Natural killer cell treated with Interleukin-12 subunit alpha and Interleukin-12 subunit beta and Interleukin-15 and Interleukin-18, amount 100 ng/mL, for 72 hours (primary cell): ENCODE results near the gene KRT73. TPM values are rescaled to one million over a fixed set of nuclear protein-coding genes. Genes with fewer than 3 reads are reported as not detected.
"Not testable (repeated sequence)": the region's sequence is repeated elsewhere in the genome, so short reads cannot be mapped to it uniquely, and the experiment has no call there.

Experiments used
- ATAC-seq, 2 donors: fragments of 150-1000 bp; cut with Tn5 transposase in 1 of 2; sonication (Bioruptor Pico), chemical (Tn5 transposase) in 1 of 2; 2 replicates each; pipeline ENCODE4 v1.10.0; 2021
- DNase-seq: peaks from one replicate; pipeline ENCODE4 v3.0.0; 2022; ENCODE audit warnings: low spot score
- H3K27ac Mint-ChIP-seq, 2 donors: 1 replicate in 1 of 2; 2 replicates in 1 of 2; pipeline ENCODE4 v1.8.0; 2022; ENCODE audit warnings: mixed read lengths in 2 of 2, mild to moderate bottlenecking in 1 of 2, moderate library complexity in 1 of 2
- H3K27me3 Mint-ChIP-seq, 2 donors: 1 replicate in 1 of 2; 2 replicates in 1 of 2; pipeline ENCODE4 v1.8.0; 2022; ENCODE audit warnings: mixed read lengths in 2 of 2
- H3K36me3 Mint-ChIP-seq: one replicate; pipeline ENCODE4 v1.8.0; 2022; ENCODE audit warnings: mixed read lengths
- H3K4me1 Mint-ChIP-seq, 2 donors: 1 replicate in 1 of 2; 2 replicates in 1 of 2; pipeline ENCODE4 v1.8.0; 2022; ENCODE audit warnings: low read depth in 2 of 2, mixed read lengths in 2 of 2, mild to moderate bottlenecking in 1 of 2
- H3K4me3 Mint-ChIP-seq: one replicate; pipeline ENCODE4 v1.8.0; 2022; ENCODE audit warnings: mixed read lengths
- H3K9me3 Mint-ChIP-seq: 2 replicates; pipeline ENCODE4 v1.8.0; 2022; ENCODE audit warnings: mixed read lengths
- total RNA-seq, 2 donors: library from RNA; stranded (reverse); gene quantifications; one replicate each; pipeline ENCODE4 v1.2.3, GENCODE V29; 2022

Gene KRT73
- total RNA-seq, 2 donors from 2014 or later: 0.52 TPM; not detected in 1

DNA sequence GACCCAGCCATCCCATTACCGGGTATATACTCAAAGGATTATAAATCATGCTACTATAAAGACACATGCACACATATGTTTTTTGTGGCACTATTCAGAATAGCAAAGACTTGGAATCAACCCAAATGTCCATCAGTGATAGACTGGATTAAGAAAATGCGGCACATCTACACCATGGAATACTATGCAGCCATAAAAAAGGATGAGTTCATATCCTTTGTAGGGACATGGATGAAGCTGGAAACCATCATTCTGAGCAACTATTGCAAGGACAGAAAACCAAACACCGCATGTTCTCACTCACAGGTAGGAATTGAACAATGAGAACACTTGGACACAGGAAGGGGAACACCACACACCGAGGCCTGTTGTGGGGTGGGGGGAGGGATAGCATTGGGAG lies 24.1 kb downstream of the KRT73 start:
- H3K4me1 Mint-ChIP-seq, ATAC-seq, DNase-seq, H3K9me3 Mint-ChIP-seq, H3K36me3 Mint-ChIP-seq, H3K27me3 Mint-ChIP-seq, H3K4me3 Mint-ChIP-seq, H3K27ac Mint-ChIP-seq: not testable (repeated sequence)

DNA sequence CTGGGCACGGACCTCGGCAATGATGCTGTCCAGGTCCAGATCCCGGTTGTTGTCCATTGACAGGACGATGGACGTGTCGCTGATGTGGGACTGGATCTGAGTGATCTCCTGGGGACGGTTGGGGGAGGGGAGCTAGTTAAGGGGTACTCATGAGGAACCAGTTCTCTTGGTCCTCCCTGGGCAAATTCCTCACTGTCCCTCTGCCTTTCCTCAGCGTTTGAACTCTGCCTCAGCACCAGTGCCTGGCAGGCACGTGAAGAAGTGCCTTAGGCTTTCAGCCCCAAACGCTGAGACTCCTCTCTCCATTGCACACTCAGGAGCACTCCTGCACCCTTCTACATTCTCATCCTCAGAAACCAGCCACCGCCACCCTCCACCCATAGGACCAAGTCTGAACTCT lies 26.8 kb downstream of the KRT73 start:
- Mint-ChIP-seq H3K36me3 (no peaks in the 10 kb centered on the region), H3K4me1 (peaks cover 10 to 11% of the 10 kb centered on the region in 2 donors)

GRCh38 chr12:52590021-52590420 lies 28.3 kb downstream of the KRT73 start:
- H3K4me1 Mint-ChIP-seq: peaks cover 22 to 23% of the 10 kb centered on the region in 2 donors

More for the DNA sequence above, 26.8 kb downstream of the KRT73 start:
- Mint-ChIP-seq H3K9me3 (no peaks in the 10 kb centered on the region), H3K4me3 (no peak overlapping the region), H3K27me3 (peaks cover 0 to 7% of the 10 kb centered on the region in 2 donors), H3K27ac (no peak overlapping the region)
- DNase-seq (no peak), ATAC-seq (no peak)

DNA sequence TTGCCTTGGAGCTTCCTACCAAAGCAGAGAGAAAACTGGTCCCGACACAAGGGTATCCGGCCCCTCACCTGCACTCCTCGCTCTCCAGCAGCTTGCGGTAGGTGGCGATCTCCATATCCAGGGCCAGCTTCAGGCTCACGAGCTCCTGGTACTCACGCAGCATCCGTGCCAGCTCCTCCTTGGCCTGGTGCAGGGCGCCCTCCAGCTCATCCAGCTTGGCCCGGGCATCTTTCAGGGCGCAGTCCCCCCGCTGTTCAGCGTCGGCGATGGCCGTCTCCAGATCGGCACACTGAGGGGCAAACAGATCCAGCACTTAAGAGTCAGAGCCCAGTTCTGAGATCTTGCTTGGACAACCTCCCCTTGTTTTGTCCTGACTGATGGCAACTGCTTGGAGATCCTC lies 30.8 kb downstream of the KRT73 start:
- no peaks in the 10 kb centered on the region for H3K9me3 Mint-ChIP-seq
- no peak overlapping the region for H3K27ac Mint-ChIP-seq
- no peaks in the 10 kb centered on the region for H3K36me3 Mint-ChIP-seq
- H3K27me3 Mint-ChIP-seq: peaks cover 0 to 7% of the 10 kb centered on the region in 2 donors
- no peak overlapping the region for H3K4me3 Mint-ChIP-seq
- ATAC-seq (no peak), DNase-seq (no peak)
- peaks cover 29 to 33% of the 10 kb centered on the region in 2 donors for H3K4me1 Mint-ChIP-seq

More at GRCh38 chr12:52590021-52590420, 28.3 kb downstream of the KRT73 start:
- Mint-ChIP-seq H3K36me3 (no peaks in the 10 kb centered on the region), H3K27me3 (peaks cover 0 to 7% of the 10 kb centered on the region in 2 donors), H3K4me3 (no peak overlapping the region), H3K9me3 (no peaks in the 10 kb centered on the region), H3K27ac (no peak overlapping the region)
- DNase-seq: no peak
- no peak for ATAC-seq

- DNase-seq (no peak), ATAC-seq (peak in 1 of 2 donors; percentile 29)
- no peak overlapping the region for H3K4me3 Mint-ChIP-seq
- no peaks in the 10 kb centered on the region for H3K9me3 Mint-ChIP-seq
- H3K36me3 Mint-ChIP-seq: no peaks in the 10 kb centered on the region
- H3K27ac Mint-ChIP-seq: no peak overlapping the region
- H3K4me1 Mint-ChIP-seq: peaks cover 29 to 33% of the 10 kb centered on the region in 2 donors
- H3K27me3 Mint-ChIP-seq: no peaks in the 10 kb centered on the region
Measured at GRCh38 chr12:52585946-52586345, 32.4 kb downstream of the KRT73 start.

DNA sequence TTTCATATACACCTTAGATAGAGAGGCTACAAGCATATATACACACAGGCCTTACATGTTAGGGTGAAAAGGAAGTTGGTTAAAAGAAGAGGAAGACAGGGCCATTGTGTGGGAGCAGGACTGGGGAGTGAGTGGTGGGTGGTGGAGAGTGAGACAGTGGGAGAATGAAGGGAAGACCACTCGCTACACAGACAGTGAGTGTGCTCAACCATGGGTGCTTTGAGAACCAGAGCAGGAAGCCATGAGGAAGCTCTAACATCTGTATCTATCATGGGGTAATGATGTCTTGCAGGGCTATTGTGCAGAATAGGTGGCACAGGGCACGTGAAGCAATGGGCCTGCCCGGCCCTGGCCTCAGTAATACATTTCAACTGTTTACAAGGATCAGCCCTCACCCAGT lies 33.3 kb downstream of the KRT73 start:
- Mint-ChIP-seq H3K4me1 (peaks cover 32 to 33% of the 10 kb centered on the region in 2 donors), H3K4me3 (no peak overlapping the region), H3K27ac (no peak overlapping the region), H3K9me3 (no peaks in the 10 kb centered on the region), H3K27me3 (no peaks in the 10 kb centered on the region), H3K36me3 (no peaks in the 10 kb centered on the region)
- DNase-seq (no peak), ATAC-seq (no peak)

DNA sequence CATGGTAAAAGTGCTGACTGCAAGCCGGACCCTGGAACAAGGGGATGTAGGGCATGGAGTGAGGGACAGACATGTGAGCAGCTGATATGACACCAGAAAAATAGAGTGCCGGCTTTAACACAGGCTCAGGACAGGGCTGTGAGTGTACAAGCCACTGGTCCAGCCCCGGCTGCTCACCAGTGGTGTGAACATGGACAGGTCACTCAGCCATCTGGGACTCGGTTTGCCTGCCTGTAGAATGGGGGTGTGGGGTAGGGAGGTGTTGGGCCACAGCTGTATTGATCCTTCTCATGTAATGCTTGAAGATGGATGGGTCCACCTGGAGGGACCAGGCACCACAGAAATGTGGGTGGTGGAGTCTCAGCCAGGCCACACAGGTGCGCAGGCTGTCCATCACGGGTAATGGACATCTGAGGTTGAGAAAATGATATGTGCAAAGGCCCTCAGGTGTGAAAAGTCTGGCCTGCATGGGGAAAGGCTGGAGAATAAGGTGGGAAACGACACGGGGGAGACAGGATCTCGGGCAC lies 34.1 kb downstream of the KRT73 start:
- Mint-ChIP-seq H3K4me1 (peaks cover 32 to 33% of the 10 kb centered on the region in 2 donors), H3K27me3 (no peaks in the 10 kb centered on the region), H3K9me3 (no peaks in the 10 kb centered on the region), H3K27ac (no peak overlapping the region), H3K4me3 (no peak overlapping the region), H3K36me3 (no peaks in the 10 kb centered on the region)
- no peak for ATAC-seq
- DNase-seq: no peak

GRCh38 chr12:52582971-52583456 lies 35.3 kb downstream of the KRT73 start:
- H3K4me3 Mint-ChIP-seq: no peak overlapping the region
- H3K36me3 Mint-ChIP-seq: no peaks in the 10 kb centered on the region
- no peak overlapping the region for H3K27ac Mint-ChIP-seq
- H3K4me1 Mint-ChIP-seq: peaks cover 32 to 33% of the 10 kb centered on the region in 2 donors
- ATAC-seq: peak; percentile 67 to 82
- no peaks in the 10 kb centered on the region for H3K9me3 Mint-ChIP-seq
- no peak for DNase-seq
- no peaks in the 10 kb centered on the region for H3K27me3 Mint-ChIP-seq

GRCh38 chr12:52582486-52582885 lies 35.9 kb downstream of the KRT73 start:
- H3K4me1 Mint-ChIP-seq: peaks cover 32% of the 10 kb centered on the region in 2 donors
- DNase-seq (no peak), ATAC-seq (no peak)
- H3K27me3 Mint-ChIP-seq: no peaks in the 10 kb centered on the region
- no peak overlapping the region for H3K4me3 Mint-ChIP-seq
- H3K36me3 Mint-ChIP-seq: no peaks in the 10 kb centered on the region
- H3K9me3 Mint-ChIP-seq: no peaks in the 10 kb centered on the region
- no peak overlapping the region for H3K27ac Mint-ChIP-seq

- Mint-ChIP-seq H3K9me3 (no peaks in the 10 kb centered on the region), H3K4me1 (peaks cover 24 to 25% of the 10 kb centered on the region in 2 donors), H3K36me3 (no peaks in the 10 kb centered on the region), H3K4me3 (no peak overlapping the region), H3K27me3 (peaks cover 0 to 3% of the 10 kb centered on the region in 2 donors), H3K27ac (no peak overlapping the region)
- no peak for ATAC-seq
- DNase-seq: no peak
Measured at GRCh38 chr12:52581481-52581880, 36.9 kb downstream of the KRT73 start.

GRCh38 chr12:52581066-52581465 lies 37.3 kb downstream of the KRT73 start:
- no peak for ATAC-seq
- Mint-ChIP-seq H3K27me3 (peaks cover 0 to 3% of the 10 kb centered on the region in 2 donors), H3K4me1 (peaks cover 24 to 25% of the 10 kb centered on the region in 2 donors), H3K4me3 (no peak overlapping the region), H3K36me3 (no peaks in the 10 kb centered on the region), H3K9me3 (no peaks in the 10 kb centered on the region), H3K27ac (no peak overlapping the region)
- no peak for DNase-seq

DNA sequence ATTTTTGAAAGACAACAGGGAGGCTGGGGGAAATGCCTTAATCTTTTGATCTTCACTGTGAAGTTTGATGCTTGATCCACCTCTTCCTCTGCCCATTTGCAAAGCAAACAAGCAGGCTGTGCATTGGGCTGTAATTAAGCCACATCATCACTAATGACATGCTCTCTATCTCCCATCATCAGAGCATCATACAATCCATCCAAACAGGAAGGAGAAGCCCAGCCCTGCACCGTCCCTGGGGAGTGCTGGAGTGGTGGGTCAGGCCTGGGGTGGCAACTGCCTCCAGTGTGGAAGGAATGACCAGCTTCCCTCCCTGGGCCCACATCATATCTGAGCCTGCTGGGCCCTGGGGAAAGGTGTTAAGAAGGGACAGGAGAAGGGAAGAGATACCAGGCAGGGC lies 37.9 kb downstream of the KRT73 start:
- no peak overlapping the region for H3K4me3 Mint-ChIP-seq
- H3K27ac Mint-ChIP-seq: no peak overlapping the region
- no peak for DNase-seq
- peaks cover 27% of the 10 kb centered on the region in 2 donors for H3K4me1 Mint-ChIP-seq
- H3K9me3 Mint-ChIP-seq: no peaks in the 10 kb centered on the region
- H3K36me3 Mint-ChIP-seq: no peaks in the 10 kb centered on the region
- no peak for ATAC-seq
- peaks cover 0 to 3% of the 10 kb centered on the region in 2 donors for H3K27me3 Mint-ChIP-seq

GRCh38 chr12:52579468-52580465 lies 38.6 kb downstream of the KRT73 start:
- H3K27ac Mint-ChIP-seq: no peak overlapping the region
- no peak overlapping the region for H3K4me3 Mint-ChIP-seq
- no peaks in the 10 kb centered on the region for H3K9me3 Mint-ChIP-seq
- H3K36me3 Mint-ChIP-seq: no peaks in the 10 kb centered on the region
- peaks cover 0 to 3% of the 10 kb centered on the region in 2 donors for H3K27me3 Mint-ChIP-seq
- DNase-seq (no peak), ATAC-seq (no peak)
- peaks cover 25 to 26% of the 10 kb centered on the region in 2 donors for H3K4me1 Mint-ChIP-seq

GRCh38 chr12:52578469-52578868 lies 39.9 kb downstream of the KRT73 start:
- Mint-ChIP-seq H3K27ac (no peak overlapping the region), H3K36me3 (no peaks in the 10 kb centered on the region), H3K27me3 (peaks cover 0 to 3% of the 10 kb centered on the region in 2 donors), H3K4me1 (peaks cover 17 to 26% of the 10 kb centered on the region in 2 donors), H3K4me3 (no peak overlapping the region), H3K9me3 (no peaks in the 10 kb centered on the region)
- DNase-seq (no peak), ATAC-seq (no peak)
